NCI-H345 treated with DMSO at 0.1 percent for 48 hours (cell line): ENCODE data around the gene CDKL4.
"Not testable (repeated sequence)": the region's sequence is repeated elsewhere in the genome, so short reads cannot be mapped to it uniquely, and the experiment has no call there.

ENCODE experiments used
- DNase-seq: peaks from one replicate; lab custom pipeline; 2025; ENCODE audit not compliant: unreplicated experiment; lab: John Stamatoyannopoulos, UW

Gene CDKL4

DNA sequence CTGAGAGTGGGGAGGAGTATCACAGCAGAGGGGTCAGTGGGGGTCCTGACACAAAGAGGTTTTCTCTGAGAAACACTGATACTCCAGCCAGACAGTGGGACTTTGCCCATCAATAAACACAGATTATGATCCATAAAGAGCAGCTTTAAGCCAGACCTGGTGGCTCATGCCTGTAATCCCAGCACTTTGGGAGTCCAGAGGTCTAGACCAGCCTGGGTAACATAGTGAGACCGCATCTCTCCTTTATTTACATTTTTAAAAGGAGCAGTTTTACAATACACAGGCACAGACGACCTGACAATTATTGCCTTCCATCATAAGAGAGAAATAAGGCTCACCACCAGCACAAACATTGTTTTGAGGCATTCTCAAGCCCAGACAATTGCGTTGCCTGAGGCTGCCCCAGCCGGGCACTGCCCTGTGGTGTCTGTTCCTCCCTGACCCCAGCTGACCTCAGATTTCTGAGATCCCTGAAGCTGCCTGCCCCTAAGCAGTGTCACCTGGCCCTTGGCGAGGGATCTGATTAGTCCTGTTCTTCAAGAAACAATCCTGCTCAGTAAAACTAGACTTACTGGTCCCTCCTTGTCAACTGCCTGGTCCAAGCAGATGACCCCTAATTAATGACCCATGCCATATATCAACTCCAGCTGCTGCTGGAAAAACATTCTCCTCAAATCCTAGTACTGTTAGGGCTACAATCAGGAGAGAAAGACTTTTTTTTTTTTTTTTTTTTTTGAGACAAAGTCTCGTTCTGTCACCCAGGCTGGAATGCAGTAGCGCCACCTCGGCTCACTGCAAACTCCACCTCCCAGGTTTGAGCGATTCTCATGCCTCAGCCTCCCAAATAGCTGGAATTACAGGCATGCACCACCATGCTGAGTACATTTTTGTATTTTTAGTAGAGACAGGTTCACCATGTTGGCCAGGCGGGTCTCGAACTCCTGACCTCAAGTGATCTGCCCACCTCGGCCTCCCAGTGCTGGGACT, 63.5 kb downstream of the CDKL4 start:
- no peak for DNase-seq

GRCh38 chr2:39178756-39179155, 65.0 kb downstream of the CDKL4 start:
- no peak for DNase-seq

GRCh38 chr2:39176997-39177396, 66.8 kb downstream of the CDKL4 start:
- DNase-seq = no peak

GRCh38 chr2:39175026-39175812, 68.6 kb downstream of the CDKL4 start:
- DNase-seq = no peak

GRCh38 chr2:39174022-39174421, 69.7 kb downstream of the CDKL4 start:
- DNase-seq = no peak

GRCh38 chr2:39172047-39172706, 71.6 kb downstream of the CDKL4 start:
- DNase-seq = not testable (repeated sequence)

GRCh38 chr2:39171621-39172020, 72.1 kb downstream of the CDKL4 start:
- DNase-seq = no peak

GRCh38 chr2:39164089-39164488, 79.7 kb downstream of the CDKL4 start:
- DNase-seq = no peak

- no peak for DNase-seq
These were observed 82.8 kb downstream of the CDKL4 start for GRCh38 chr2:39160982-39161381.

GRCh38 chr2:39159283-39159682, 84.5 kb downstream of the CDKL4 start:
- DNase-seq = no peak

- no peak for DNase-seq
These were observed 85.4 kb downstream of the CDKL4 start for GRCh38 chr2:39158351-39158750.

DNA sequence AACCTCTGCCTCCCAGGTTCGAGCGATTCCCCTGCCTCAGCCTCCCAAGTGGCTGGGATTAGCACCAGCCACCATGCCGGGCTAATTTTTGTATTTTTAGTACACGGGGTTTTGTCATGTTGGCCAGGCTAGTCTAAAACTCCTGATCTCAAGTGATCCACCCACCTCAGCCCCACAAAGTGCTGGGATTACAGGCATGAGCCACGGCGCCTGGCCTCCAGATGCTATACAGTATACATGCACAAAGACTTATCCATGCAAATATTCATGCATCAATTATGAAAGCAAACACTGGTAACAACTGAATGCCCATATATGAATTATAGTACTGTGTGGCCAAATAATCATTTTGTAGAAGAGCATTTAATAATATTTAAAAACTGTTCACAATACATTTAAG, 86.9 kb downstream of the CDKL4 start:
- DNase-seq = no peak

- no peak for DNase-seq
These were observed 87.7 kb downstream of the CDKL4 start for GRCh38 chr2:39156107-39156506.

DNA sequence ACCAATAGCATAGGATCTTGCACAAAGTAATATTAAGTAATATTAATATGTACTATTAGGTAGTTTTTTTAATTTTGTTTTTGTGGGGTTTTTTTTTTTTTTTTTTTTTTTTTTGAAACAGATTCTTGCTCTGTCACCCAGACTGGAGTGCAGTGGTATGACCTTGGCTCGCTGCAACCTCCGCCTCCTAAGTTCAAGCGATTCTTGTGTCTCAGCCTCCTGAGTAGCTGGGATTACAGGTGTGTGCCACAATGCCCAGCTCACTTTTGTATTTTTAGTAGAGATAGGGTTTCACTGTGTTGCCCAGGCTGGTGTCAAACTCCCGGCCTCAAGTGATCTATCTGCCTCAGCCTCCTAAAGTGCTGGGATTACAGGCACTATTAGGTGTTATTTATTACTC, 88.2 kb downstream of the CDKL4 start:
- not testable (repeated sequence) for DNase-seq

DNA sequence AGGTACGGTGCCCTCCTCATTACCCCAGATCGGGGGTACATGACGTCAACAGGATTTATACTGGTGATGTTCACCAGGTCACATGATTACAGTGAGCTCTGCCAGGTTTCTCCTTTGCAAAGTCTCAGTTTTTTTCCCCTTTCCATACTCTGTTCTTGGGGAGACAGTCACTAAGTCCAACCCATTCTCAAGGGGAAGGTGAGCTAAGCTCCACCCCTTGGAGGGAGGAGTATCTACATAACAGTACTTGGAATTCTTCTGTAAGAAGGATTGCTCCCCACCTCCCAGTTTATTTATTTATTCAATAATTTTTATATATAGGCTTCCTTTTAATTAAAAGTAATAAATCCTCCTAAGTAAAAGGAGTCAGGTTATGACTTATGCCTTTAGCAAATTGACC, 88.8 kb downstream of the CDKL4 start:
- no peak for DNase-seq

- DNase-seq = no peak
These were observed 90.5 kb downstream of the CDKL4 start for GRCh38 chr2:39153312-39153711.

DNA sequence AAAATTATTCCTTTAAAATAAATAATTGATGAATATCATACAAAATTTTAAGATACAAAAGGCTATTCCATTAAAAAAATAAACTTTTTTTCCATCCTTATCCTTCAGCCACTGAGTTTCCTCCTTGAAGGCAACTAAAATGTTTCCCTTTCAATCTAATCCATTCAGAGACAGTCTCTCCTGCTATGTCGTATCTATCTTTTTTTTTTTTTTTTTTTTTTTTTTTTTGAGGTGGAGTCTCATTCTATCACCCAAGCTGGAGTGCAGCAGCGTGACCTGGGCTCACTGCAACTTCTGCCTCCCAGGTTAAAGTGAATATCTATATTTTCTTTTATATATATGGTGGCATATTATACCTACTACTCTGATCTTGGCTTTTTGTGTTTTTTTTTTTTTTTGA, 91.3 kb downstream of the CDKL4 start:
- DNase-seq = no peak

DNA sequence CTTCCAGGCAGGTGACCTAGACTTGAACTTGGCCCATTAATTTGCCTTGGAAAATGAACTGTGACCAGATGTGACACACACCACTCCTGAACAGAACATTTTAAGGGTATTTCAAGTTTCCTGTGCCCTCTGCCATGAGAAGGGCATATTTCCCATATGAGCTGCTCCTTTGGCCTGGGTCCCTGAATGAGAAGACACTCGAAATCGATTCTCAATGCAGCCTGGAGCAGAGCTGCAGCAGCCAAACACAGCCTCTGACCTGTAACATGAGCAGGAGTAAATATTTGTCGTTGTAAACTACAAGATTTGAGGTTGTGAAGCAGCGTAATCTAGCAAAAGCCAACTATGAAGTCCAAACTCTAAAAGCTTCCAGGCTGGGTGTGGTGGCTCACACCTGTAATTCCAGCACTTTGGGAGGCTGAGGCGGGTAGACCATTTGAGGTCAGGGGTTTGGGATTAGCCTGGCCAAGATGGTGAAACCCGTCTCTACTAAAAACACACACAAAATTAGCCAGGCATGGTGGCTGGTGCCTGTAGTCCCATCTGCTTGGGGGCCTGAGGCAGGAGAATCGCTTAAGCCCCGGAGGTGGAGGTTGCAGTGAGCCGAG, 92.8 kb downstream of the CDKL4 start:
- DNase-seq = no peak

DNA sequence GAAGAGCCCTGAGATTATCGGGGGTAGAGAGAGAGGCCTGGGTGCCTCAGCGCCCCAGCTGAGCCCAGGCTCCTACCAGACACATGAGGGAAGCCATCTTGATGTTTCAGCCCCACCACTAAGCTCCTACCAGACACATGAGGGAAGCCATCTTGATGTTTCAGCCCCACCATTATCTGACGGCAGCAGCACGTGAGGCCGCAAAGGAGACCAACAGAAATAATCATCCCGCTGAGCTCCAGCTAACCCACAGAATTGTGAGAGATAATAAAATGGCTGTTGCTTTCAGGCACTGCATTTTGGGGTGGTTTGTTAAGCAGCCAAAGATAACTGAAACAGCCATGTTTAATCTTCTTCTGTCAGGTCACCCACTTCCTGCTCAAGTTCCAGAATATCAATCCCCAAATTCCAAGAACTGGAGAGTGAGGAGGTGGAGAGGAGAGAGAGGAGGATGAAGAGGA, 93.6 kb downstream of the CDKL4 start:
- no peak for DNase-seq

DNA sequence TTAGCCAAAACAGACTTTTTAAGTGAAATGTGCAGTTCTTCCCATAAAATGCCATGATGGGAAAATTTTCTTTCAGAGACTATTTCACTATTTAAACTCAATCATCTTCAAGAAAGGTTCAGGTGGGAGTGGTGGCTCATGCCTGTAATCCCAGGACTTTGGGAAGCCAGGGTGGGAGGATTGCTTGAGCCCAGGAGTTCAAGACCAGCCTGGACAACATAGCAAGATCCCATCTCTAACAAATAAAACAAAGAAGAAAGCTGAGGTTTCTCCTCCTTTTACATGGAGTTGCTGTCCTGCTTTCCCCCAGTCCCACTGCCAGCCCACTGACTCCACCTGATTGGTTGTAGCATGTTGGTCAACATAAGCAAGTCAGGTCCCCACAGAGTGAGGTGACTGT, 97.1 kb downstream of the CDKL4 start:
- DNase-seq = no peak

GRCh38 chr2:39145906-39146421, 97.8 kb downstream of the CDKL4 start:
- no peak for DNase-seq
